Cortex of kidney (tissue), 1 donor: ENCODE data around the gene IL17RA.

Experiments
- DNase-seq: peaks from one replicate; lab custom pipeline; 2025; lab: John Stamatoyannopoulos, UW

IL17RA gene

GRCh38 chr22:17083255-17083654 is 1.5 kb upstream of the IL17RA start:
- no peak for DNase-seq

GRCh38 chr22:17083811-17084441 is 874 bp upstream of the IL17RA start:
- no peak for DNase-seq

GRCh38 chr22:17085277-17086181 is 729 bp downstream of the IL17RA start:
- DNase-seq, result no peak

GRCh38 chr22:17086296-17086695 is 1.5 kb downstream of the IL17RA start:
- DNase-seq, result no peak

GRCh38 chr22:17086788-17087497 is 2.1 kb downstream of the IL17RA start:
- no peak for DNase-seq

- no peak for DNase-seq
These were observed 2.8 kb downstream of the IL17RA start for GRCh38 chr22:17087498-17088131.

GRCh38 chr22:17090550-17090949 is 5.8 kb downstream of the IL17RA start:
- DNase-seq, result no peak

GRCh38 chr22:17091851-17092250 is 7.1 kb downstream of the IL17RA start:
- DNase-seq, result no peak

- no peak for DNase-seq
These were observed 8.3 kb downstream of the IL17RA start for GRCh38 chr22:17093081-17093480.

- DNase-seq, result no peak
These were observed 10.7 kb downstream of the IL17RA start for GRCh38 chr22:17095538-17095937.

- no peak for DNase-seq
These were observed 11.3 kb downstream of the IL17RA start for GRCh38 chr22:17096071-17096470.

GRCh38 chr22:17097062-17097461 is 12.3 kb downstream of the IL17RA start:
- no peak for DNase-seq

- no peak for DNase-seq
These were observed 12.9 kb downstream of the IL17RA start for GRCh38 chr22:17097701-17098100.

- DNase-seq, result no peak
These were observed 13.6 kb downstream of the IL17RA start for GRCh38 chr22:17098379-17098819.

GRCh38 chr22:17100621-17101020 is 15.8 kb downstream of the IL17RA start:
- no peak for DNase-seq

GRCh38 chr22:17101475-17102296 is 16.9 kb downstream of the IL17RA start:
- DNase-seq, result no peak

GRCh38 chr22:17102297-17102667 is 17.5 kb downstream of the IL17RA start:
- DNase-seq, result no peak

- no peak for DNase-seq
These were observed 18.6 kb downstream of the IL17RA start for GRCh38 chr22:17103351-17103750.

- no peak for DNase-seq
These were observed 19.6 kb downstream of the IL17RA start for GRCh38 chr22:17104336-17104935.

- DNase-seq, result no peak
These were observed 20.6 kb downstream of the IL17RA start for GRCh38 chr22:17105143-17106129.
